Suprapubic skin (tissue), 4 donors: Measurements from ENCODE around the gene CFAP46. TPM values are rescaled to one million over a fixed set of nuclear protein-coding genes. Genes with fewer than 3 reads are reported as not detected.
A peak's percentile ranks its signal among the peaks of the same experiment; 100 is the strongest.

ENCODE experiments used
- DNase-seq, 2 donors: peaks; one replicate each; pipeline ENCODE4 v3.0.0-alpha.2; 2019; ENCODE audit warnings: low spot score in 2 of 2
- H3K27ac ChIP-seq: fragments of 200-600 bp; sonication (generic); one replicate; pipeline ENCODE4 v1.5.1; 2019
- H3K27me3 ChIP-seq: fragments of 200-600 bp; sonication (generic); one replicate; pipeline ENCODE4 v1.5.1; 2019
- H3K36me3 ChIP-seq: fragments of 200-600 bp; sonication (generic); one replicate; pipeline ENCODE4 v1.5.1; 2019
- H3K4me1 ChIP-seq: fragments of 200-600 bp; sonication (generic); one replicate; pipeline ENCODE4 v1.5.1; 2019
- H3K4me3 ChIP-seq: fragments of 200-600 bp; sonication (generic); one replicate; pipeline ENCODE4 v1.5.1; 2019; ENCODE audit warnings: mild to moderate bottlenecking
- H3K9me3 ChIP-seq: fragments of 200-600 bp; sonication (generic); one replicate; pipeline ENCODE4 v1.5.1; 2019
- CTCF ChIP-seq, 2 donors: fragments of 200-600 bp in 1 of 2; fragments of 450-650 bp in 1 of 2; sonication (generic) in 1 of 2; IDR thresholded peaks; one replicate each; pipeline ENCODE4 v1.5.1; 2016 to 2019; ENCODE audit warnings: antibody characterized with exemption in 2 of 2, mild to moderate bottlenecking in 1 of 2, moderate library complexity in 1 of 2
- EP300 ChIP-seq: sonication (generic); formaldehyde crosslinking; IDR thresholded peaks from one replicate; pipeline ENCODE4 v1.6.1; 2017; ENCODE audit warnings: antibody characterized with exemption
- POLR2A ChIP-seq, 2 donors: fragments of 450-650 bp; IDR thresholded peaks; one replicate each; pipeline ENCODE4 v1.6.1; 2017; ENCODE audit warnings: antibody characterized with exemption in 2 of 2, mild to moderate bottlenecking in 2 of 2, moderate library complexity in 2 of 2
- POLR2AphosphoS5 ChIP-seq, 3 donors: sonication (generic); formaldehyde crosslinking; IDR thresholded peaks; one replicate each; pipeline ENCODE4 v1.6.1; 2017; ENCODE audit warnings: antibody characterized with exemption in 3 of 3
- WGBS: methylation state at CpG from one replicate; pipeline ENCODE4 v1.1.5; 2018; 5-methylcytosine and 5-hydroxymethylcytosine counted together
- total RNA-seq, 4 donors: library from RNA; depleted of rRNA; stranded (reverse); fragments of >200 nt; gene quantifications; one replicate each; pipeline ENCODE4 v1.1.0, GENCODE V29; 2016

Gene CFAP46
- total RNA-seq, 4 donors from 2014 or later = 0.11 to 0.21 TPM; not detected in 2

GRCh38 chr10:132912225-132912712 lies 30.1 kb downstream of the CFAP46 start:
- Histone ChIP-seq H3K4me1 (peaks cover 4% of the 10 kb centered on the region), H3K4me3 (no peak overlapping the region), H3K36me3 (no peaks in the 10 kb centered on the region), H3K9me3 (no peaks in the 10 kb centered on the region), H3K27ac (no peak overlapping the region), H3K27me3 (peaks cover 26% of the 10 kb centered on the region)
- WGBS = 81% methylated on average over 7 of the region's 7 CpGs
- no peak for DNase-seq
- no peak for TF ChIP-seq EP300
- no peak for TF ChIP-seq POLR2A (IDR thresholded peaks at IDR 0.05)
- no peak for TF ChIP-seq POLR2AphosphoS5 (IDR thresholded peaks at IDR 0.05)
- TF ChIP-seq CTCF (IDR thresholded peaks at IDR 0.05) = no peak

- no peak overlapping the region for H3K4me3 ChIP-seq
- peak in 1 of 2 donors; percentile 28 for DNase-seq
- H3K27me3 ChIP-seq = peaks cover 21% of the 10 kb centered on the region
- H3K27ac ChIP-seq = no peak overlapping the region
- no peaks in the 10 kb centered on the region for H3K36me3 ChIP-seq
- H3K4me1 ChIP-seq = peaks cover 4% of the 10 kb centered on the region
- TF ChIP-seq POLR2AphosphoS5 (IDR thresholded peaks at IDR 0.05) (no peak), CTCF (IDR thresholded peaks at IDR 0.05) (no peak), EP300 (no peak), POLR2A (IDR thresholded peaks at IDR 0.05) (no peak)
- 60% methylated on average over 9 of the region's 9 CpGs for WGBS
- no peaks in the 10 kb centered on the region for H3K9me3 ChIP-seq
These were observed 30.6 kb downstream of the CFAP46 start for GRCh38 chr10:132911786-132912097.

- H3K27me3 ChIP-seq = peaks cover 18% of the 10 kb centered on the region
- TF ChIP-seq CTCF (IDR thresholded peaks at IDR 0.05) (no peak), POLR2AphosphoS5 (IDR thresholded peaks at IDR 0.05) (no peak), POLR2A (IDR thresholded peaks at IDR 0.05) (no peak), EP300 (no peak)
- H3K4me3 ChIP-seq = no peak overlapping the region
- DNase-seq = peak in 1 of 2 donors; percentile 49
- WGBS = 54% methylated on average over 19 of the region's 37 CpGs
- H3K36me3 ChIP-seq = no peaks in the 10 kb centered on the region
- peaks cover 4% of the 10 kb centered on the region for H3K4me1 ChIP-seq
- no peak overlapping the region for H3K27ac ChIP-seq
- H3K9me3 ChIP-seq = no peaks in the 10 kb centered on the region
These were observed 31.2 kb downstream of the CFAP46 start for GRCh38 chr10:132910901-132911785.

GRCh38 chr10:132910186-132910880 lies 32.0 kb downstream of the CFAP46 start:
- Histone ChIP-seq H3K27ac (no peak overlapping the region), H3K4me1 (peaks cover 4% of the 10 kb centered on the region), H3K9me3 (no peaks in the 10 kb centered on the region), H3K4me3 (no peak overlapping the region), H3K36me3 (no peaks in the 10 kb centered on the region), H3K27me3 (peaks cover 14% of the 10 kb centered on the region)
- TF ChIP-seq CTCF (IDR thresholded peaks at IDR 0.05) (no peak), EP300 (no peak), POLR2A (IDR thresholded peaks at IDR 0.05) (no peak), POLR2AphosphoS5 (IDR thresholded peaks at IDR 0.05) (no peak)
- peak in 1 of 2 donors; percentile 53 for DNase-seq
- WGBS = 80% methylated on average over 13 of the region's 28 CpGs
